Esophagus squamous epithelium (tissue), 4 donors: ENCODE data around the gene POLH.

ENCODE experiments used
- CTCF ChIP-seq, 6 experiments: fragments of 450-650 bp in 4 of 6; fragments of 200-600 bp in 2 of 6; sonication (generic) in 2 of 6; IDR thresholded peaks; one replicate each; pipeline ENCODE4 v1.5.1; 2016 to 2019; ENCODE audit warnings: antibody characterized with exemption in 6 of 6, mild to moderate bottlenecking in 4 of 6, moderate library complexity in 4 of 6
- POLR2A ChIP-seq, 4 donors: fragments of 450-650 bp; IDR thresholded peaks; one replicate each; pipeline ENCODE4 v1.6.1; 2017; ENCODE audit warnings: antibody characterized with exemption in 4 of 4, mild to moderate bottlenecking in 4 of 4, moderate library complexity in 3 of 4

GRCh38 chr6:43604174-43604573 is 28.2 kb downstream of the POLH start:
- TF ChIP-seq CTCF (IDR thresholded peaks at IDR 0.05) (no peak), POLR2A (IDR thresholded peaks at IDR 0.05) (no peak)
